Mesendoderm (in vitro differentiated cells): ENCODE measurements around the gene TNFSF18.

Source experiments
- DNase-seq: peaks from one replicate; pipeline ENCODE4 v3.0.0; 2013
- H2AK5ac ChIP-seq: 2 replicates; pipeline ENCODE4 v1.6.1; 2013; ENCODE audit warnings: low read length, inconsistent platforms
- H2BK120ac ChIP-seq: 2 replicates; pipeline ENCODE4 v1.6.1; 2013; ENCODE audit warnings: low read depth, mild to moderate bottlenecking, low read length, moderate library complexity, mixed read lengths
- H2BK15ac ChIP-seq: replicated peaks from 2 replicates; pipeline ENCODE4 v1.6.1; 2013; ENCODE audit warnings: low read depth, mild to moderate bottlenecking, moderate library complexity
- H2BK5ac ChIP-seq: 2 replicates; pipeline ENCODE4 v1.6.1; 2013; ENCODE audit warnings: low read length, inconsistent platforms
- H3K18ac ChIP-seq: 2 replicates; pipeline ENCODE4 v1.6.1; 2013; ENCODE audit warnings: mild to moderate bottlenecking, low read length, mixed read lengths
- H3K23ac ChIP-seq: one replicate; pipeline ENCODE4 v1.6.1; 2013; ENCODE audit warnings: low read length
- H3K27ac ChIP-seq: 2 replicates; pipeline ENCODE4 v1.5.1; 2013; ENCODE audit warnings: low read depth, mild to moderate bottlenecking, inconsistent platforms, low read length, moderate library complexity
- H3K27me3 ChIP-seq: 2 replicates; pipeline ENCODE4 v1.6.1; 2013; ENCODE audit warnings: low read length, control low read depth, mild to moderate bottlenecking, inconsistent platforms; ENCODE audit not compliant: insufficient read depth, poor library complexity
- H3K36me3 ChIP-seq: 2 replicates; pipeline ENCODE4 v1.6.1; 2013; ENCODE audit warnings: low read length, inconsistent platforms; ENCODE audit not compliant: control insufficient read depth, insufficient read depth
- H3K4ac ChIP-seq: one replicate; pipeline ENCODE4 v1.6.1; 2013; ENCODE audit warnings: low read depth, mild to moderate bottlenecking, low read length, moderate library complexity
- H3K4me1 ChIP-seq: 2 replicates; pipeline ENCODE4 v1.6.1; 2013; ENCODE audit warnings: low read depth, low read length, inconsistent platforms; ENCODE audit not compliant: control insufficient read depth
- H3K4me2 ChIP-seq: 2 replicates; pipeline ENCODE4 v1.6.1; 2013; ENCODE audit warnings: low read length
- H3K4me3 ChIP-seq: 2 replicates; pipeline ENCODE4 v1.5.1; 2013; ENCODE audit warnings: mild to moderate bottlenecking, low read length
- H3K56ac ChIP-seq: one replicate; pipeline ENCODE4 v1.6.1; 2013; ENCODE audit warnings: low read length
- H3K79me1 ChIP-seq: 2 replicates; pipeline ENCODE4 v1.6.1; 2013; ENCODE audit warnings: low read length, inconsistent platforms
- H3K79me2 ChIP-seq: 2 replicates; pipeline ENCODE4 v1.6.1; 2013; ENCODE audit warnings: mild to moderate bottlenecking, low read length; ENCODE audit not compliant: control insufficient read depth, insufficient read depth
- H3K9ac ChIP-seq: 2 replicates; pipeline ENCODE4 v1.6.1; 2013; ENCODE audit warnings: low read length, inconsistent platforms
- H4K5ac ChIP-seq: one replicate; pipeline ENCODE4 v1.6.1; 2013; ENCODE audit warnings: low read length
- H4K8ac ChIP-seq: one replicate; pipeline ENCODE4 v1.6.1; 2013; ENCODE audit warnings: low read depth, mild to moderate bottlenecking, control low read depth, low read length, moderate library complexity
- WGBS: extraction: QIAGEN DNeasy Blood & Tissue Kit; methylation state at CpG from one replicate; pipeline ENCODE4 v1.1.7; 2013; ENCODE audit warnings: low lambda C conversion rate, missing lambda C conversion rate; ENCODE audit not compliant: insufficient coverage; ENCODE audit errors: extremely low coverage; 5-methylcytosine and 5-hydroxymethylcytosine counted together

TNFSF18 gene

GRCh38 chr1:172999349-172999748 is 51.4 kb downstream of the TNFSF18 start:
- WGBS: no CpG with 5 or more reads among the region's 3 CpGs
- no peak overlapping the region for H2BK5ac ChIP-seq
- H3K23ac ChIP-seq: no peak overlapping the region
- H3K27me3 ChIP-seq: no peaks in the 10 kb centered on the region
- H3K4me2 ChIP-seq: no peak overlapping the region
- H3K56ac ChIP-seq: no peak overlapping the region
- H3K79me1 ChIP-seq: no peaks in the 10 kb centered on the region
- no peaks in the 10 kb centered on the region for H3K79me2 ChIP-seq
- no peaks in the 10 kb centered on the region for H3K36me3 ChIP-seq
- DNase-seq: no peak
- H3K4ac ChIP-seq: no peak overlapping the region
- no peak overlapping the region for H2BK15ac ChIP-seq
- H3K9ac ChIP-seq: no peak overlapping the region
- no peak overlapping the region for H2BK120ac ChIP-seq
- H4K8ac ChIP-seq: no peak overlapping the region
- no peak overlapping the region for H4K5ac ChIP-seq
- H3K4me3 ChIP-seq: no peak overlapping the region
- no peak overlapping the region for H3K27ac ChIP-seq
- no peak overlapping the region for H3K18ac ChIP-seq
- H3K4me1 ChIP-seq: no peaks in the 10 kb centered on the region
- H2AK5ac ChIP-seq: no peak overlapping the region

- no peak overlapping the region for H3K27ac ChIP-seq
- H3K4ac ChIP-seq: no peak overlapping the region
- H3K4me2 ChIP-seq: no peak overlapping the region
- no peak overlapping the region for H2AK5ac ChIP-seq
- H3K9ac ChIP-seq: no peak overlapping the region
- H3K27me3 ChIP-seq: no peaks in the 10 kb centered on the region
- H2BK15ac ChIP-seq: no peak overlapping the region
- H4K5ac ChIP-seq: no peak overlapping the region
- no peak for DNase-seq
- no peak overlapping the region for H3K4me3 ChIP-seq
- H2BK5ac ChIP-seq: no peak overlapping the region
- no CpG with 5 or more reads among the region's 2 CpGs for WGBS
- H3K4me1 ChIP-seq: no peaks in the 10 kb centered on the region
- no peaks in the 10 kb centered on the region for H3K79me2 ChIP-seq
- H3K79me1 ChIP-seq: no peaks in the 10 kb centered on the region
- H4K8ac ChIP-seq: no peak overlapping the region
- H2BK120ac ChIP-seq: no peak overlapping the region
- H3K36me3 ChIP-seq: no peaks in the 10 kb centered on the region
- no peak overlapping the region for H3K23ac ChIP-seq
- H3K18ac ChIP-seq: no peak overlapping the region
- H3K56ac ChIP-seq: no peak overlapping the region
Observed at GRCh38 chr1:172997941-172998361, 52.8 kb downstream of the TNFSF18 start.

- no peaks in the 10 kb centered on the region for H3K79me2 ChIP-seq
- no peak overlapping the region for H4K8ac ChIP-seq
- no peak overlapping the region for H4K5ac ChIP-seq
- H3K4me1 ChIP-seq: no peaks in the 10 kb centered on the region
- H3K18ac ChIP-seq: no peak overlapping the region
- no peak overlapping the region for H2BK120ac ChIP-seq
- no peak overlapping the region for H2BK15ac ChIP-seq
- H2AK5ac ChIP-seq: no peak overlapping the region
- H3K4me3 ChIP-seq: no peak overlapping the region
- H3K27ac ChIP-seq: no peak overlapping the region
- no peak overlapping the region for H2BK5ac ChIP-seq
- DNase-seq: peak; percentile 13
- H3K56ac ChIP-seq: no peak overlapping the region
- no peak overlapping the region for H3K4ac ChIP-seq
- H3K9ac ChIP-seq: no peak overlapping the region
- no CpG with 5 or more reads among the region's 2 CpGs for WGBS
- H3K4me2 ChIP-seq: no peak overlapping the region
- no peaks in the 10 kb centered on the region for H3K27me3 ChIP-seq
- H3K79me1 ChIP-seq: no peaks in the 10 kb centered on the region
- H3K23ac ChIP-seq: no peak overlapping the region
- H3K36me3 ChIP-seq: no peaks in the 10 kb centered on the region
Observed at GRCh38 chr1:172993640-172994039, 57.1 kb downstream of the TNFSF18 start.

GRCh38 chr1:172991674-172992400 is 58.9 kb downstream of the TNFSF18 start:
- no peak overlapping the region for H3K4me2 ChIP-seq
- no peaks in the 10 kb centered on the region for H3K27me3 ChIP-seq
- H3K4ac ChIP-seq: no peak overlapping the region
- no peak overlapping the region for H3K27ac ChIP-seq
- no peak overlapping the region for H3K9ac ChIP-seq
- WGBS: no CpG with 5 or more reads among the region's 1 CpG
- no peaks in the 10 kb centered on the region for H3K79me1 ChIP-seq
- no peak overlapping the region for H2AK5ac ChIP-seq
- no peak for DNase-seq
- no peak overlapping the region for H4K5ac ChIP-seq
- H3K4me3 ChIP-seq: no peak overlapping the region
- no peak overlapping the region for H2BK120ac ChIP-seq
- no peak overlapping the region for H2BK15ac ChIP-seq
- H3K23ac ChIP-seq: no peak overlapping the region
- no peak overlapping the region for H3K56ac ChIP-seq
- H3K79me2 ChIP-seq: no peaks in the 10 kb centered on the region
- H4K8ac ChIP-seq: no peak overlapping the region
- H2BK5ac ChIP-seq: no peak overlapping the region
- no peaks in the 10 kb centered on the region for H3K4me1 ChIP-seq
- H3K18ac ChIP-seq: no peak overlapping the region
- no peaks in the 10 kb centered on the region for H3K36me3 ChIP-seq

GRCh38 chr1:172990598-172991215 is 60.0 kb downstream of the TNFSF18 start:
- no peak overlapping the region for H3K18ac ChIP-seq
- WGBS: no CpG with 5 or more reads among the region's 3 CpGs
- H2BK120ac ChIP-seq: no peak overlapping the region
- no peaks in the 10 kb centered on the region for H3K79me1 ChIP-seq
- no peak overlapping the region for H3K27ac ChIP-seq
- no peak overlapping the region for H3K23ac ChIP-seq
- no peak overlapping the region for H2BK5ac ChIP-seq
- H3K4me2 ChIP-seq: no peak overlapping the region
- no peaks in the 10 kb centered on the region for H3K79me2 ChIP-seq
- H4K8ac ChIP-seq: no peak overlapping the region
- no peak overlapping the region for H3K4ac ChIP-seq
- no peak overlapping the region for H3K9ac ChIP-seq
- no peak overlapping the region for H3K4me3 ChIP-seq
- no peaks in the 10 kb centered on the region for H3K27me3 ChIP-seq
- H4K5ac ChIP-seq: no peak overlapping the region
- DNase-seq: no peak
- H2BK15ac ChIP-seq: no peak overlapping the region
- no peaks in the 10 kb centered on the region for H3K4me1 ChIP-seq
- no peaks in the 10 kb centered on the region for H3K36me3 ChIP-seq
- no peak overlapping the region for H3K56ac ChIP-seq
- no peak overlapping the region for H2AK5ac ChIP-seq
